K562 (cell line): ENCODE data around the gene SPAG9. TPM values are rescaled to one million over a fixed set of nuclear protein-coding genes. Genes with fewer than 3 reads are reported as not detected.

Experiments
- ASH1L ChIP-seq: fragments of 450-650 bp; IDR thresholded peaks from 2 replicates; pipeline ENCODE4 v1.6.1; 2018; ENCODE audit warnings: borderline replicate concordance, mild to moderate bottlenecking, low read depth; ENCODE audit not compliant: partially characterized antibody
- ATF7 ChIP-seq: fragments of 450-650 bp; IDR thresholded peaks from 2 replicates; pipeline ENCODE4 v1.7.1; 2014; ENCODE audit warnings: mild to moderate bottlenecking, moderate library complexity
- CHD2 ChIP-seq: IDR thresholded peaks from 2 replicates; pipeline ENCODE4 v1.6.1; 2011; ENCODE audit warnings: low read depth, low read length
- ELF2 ChIP-seq: fragments of 250-450 bp; sonication (Bioruptor Pico); IDR thresholded peaks from 2 replicates; pipeline ENCODE4 v1.5.0; 2021; ENCODE audit warnings: mild to moderate bottlenecking
- GATAD2B ChIP-seq: fragments of 450-650 bp; IDR thresholded peaks from 2 replicates; pipeline ENCODE4 v1.6.1; 2017; ENCODE audit warnings: mild to moderate bottlenecking, borderline replicate concordance
- MGA ChIP-seq: fragments of 450-650 bp; IDR thresholded peaks from 2 replicates; pipeline ENCODE4 v1.6.1; 2016; ENCODE audit warnings: mild to moderate bottlenecking, moderate library complexity
- MNT ChIP-seq, 2 experiments: fragments of 450-650 bp; conservative IDR thresholded peaks; 2 replicates each; pipeline ENCODE4 v1.6.1; 2017; ENCODE audit warnings: mild to moderate bottlenecking in 2 of 2, moderate library complexity in 2 of 2
- PHB2 ChIP-seq: fragments of 450-650 bp; IDR thresholded peaks from 2 replicates; pipeline ENCODE4 v1.6.1; 2017; ENCODE audit warnings: low read depth
- RHOXF2B ChIP-seq: fragments of 250-450 bp; sonication (Bioruptor Pico); conservative IDR thresholded peaks from 2 replicates; pipeline ENCODE4 v1.5.1; 2021
- SIN3A ChIP-seq, 2 experiments: fragments of 150-350 bp in 1 of 2; IDR thresholded peaks; 2 replicates each; pipeline ENCODE4 v1.6.1; 2011 to 2016; ENCODE audit warnings: borderline replicate concordance in 2 of 2, low read depth in 2 of 2, low read length in 2 of 2, mild to moderate bottlenecking in 2 of 2, moderate library complexity in 2 of 2; ENCODE audit not compliant: control insufficient read depth in 1 of 2
- SMC3 ChIP-seq: conservative IDR thresholded peaks from 2 replicates; pipeline ENCODE4 v1.6.1; 2011; ENCODE audit warnings: low read depth, low read length, improper control_type of control experiment; ENCODE audit not compliant: insufficient read depth
- XRCC3 ChIP-seq: fragments of 450-650 bp; IDR thresholded peaks from 2 replicates; pipeline ENCODE4 v1.6.1; 2017; ENCODE audit warnings: mild to moderate bottlenecking, moderate library complexity
- YBX1 ChIP-seq: fragments of 450-650 bp; IDR thresholded peaks from 2 replicates; pipeline ENCODE4 v1.7.1; 2016; ENCODE audit warnings: mild to moderate bottlenecking
- ZNF184 ChIP-seq: sonication (generic); formaldehyde crosslinking; IDR thresholded peaks from 2 replicates; pipeline ENCODE4 v1.5.0; 2020; ENCODE audit warnings: missing genetic modification reagents
- ZNF707 ChIP-seq: fragments of 250-450 bp; sonication (Bioruptor Pico); conservative IDR thresholded peaks from 2 replicates; pipeline ENCODE4 v1.8.0; 2022; ENCODE audit warnings: inconsistent platforms, mild to moderate bottlenecking, moderate library complexity
- polyA plus RNA-seq, 8 experiments: library from polyadenylated mRNA; depleted of rRNA in 4 of 8; stranded (reverse) in 5 of 8; unstranded in 3 of 8; fragments of >200 nt; fragmentation: Nextera tagmentation in 2 of 8; fragmentation: Illumina TruSeq in 1 of 8; extraction: Ambion mirVana in 2 of 8; extraction: Trizol in 1 of 8; gene quantifications; 2 replicates each; pipeline versions ENCODE4 v1.2.1 to v1.2.3, GENCODE V29; 2011 to 2014; ENCODE audit warnings: inconsistent platforms in 1 of 8, missing spikeins in 1 of 8
- total RNA-seq, 7 experiments: library from RNA; depleted of rRNA in 6 of 7; stranded (reverse); fragments of >200 nt in 6 of 7; fragmentation: Illumina TruSeq in 2 of 7; extraction: Trizol in 2 of 7; gene quantifications; 2 replicates each; pipeline versions ENCODE4 v1.2.1 to v1.2.3, GENCODE V29; 2011 to 2021; ENCODE audit warnings: low replicate concordance in 1 of 7

SPAG9 gene
- total and polyA plus RNA-seq, 9 of the 15 experiments (the other 6 are each of a cell fraction or from before 2014, with no cell fraction given) = 12.2 to 99.2 (median 58.2) TPM

DNA sequence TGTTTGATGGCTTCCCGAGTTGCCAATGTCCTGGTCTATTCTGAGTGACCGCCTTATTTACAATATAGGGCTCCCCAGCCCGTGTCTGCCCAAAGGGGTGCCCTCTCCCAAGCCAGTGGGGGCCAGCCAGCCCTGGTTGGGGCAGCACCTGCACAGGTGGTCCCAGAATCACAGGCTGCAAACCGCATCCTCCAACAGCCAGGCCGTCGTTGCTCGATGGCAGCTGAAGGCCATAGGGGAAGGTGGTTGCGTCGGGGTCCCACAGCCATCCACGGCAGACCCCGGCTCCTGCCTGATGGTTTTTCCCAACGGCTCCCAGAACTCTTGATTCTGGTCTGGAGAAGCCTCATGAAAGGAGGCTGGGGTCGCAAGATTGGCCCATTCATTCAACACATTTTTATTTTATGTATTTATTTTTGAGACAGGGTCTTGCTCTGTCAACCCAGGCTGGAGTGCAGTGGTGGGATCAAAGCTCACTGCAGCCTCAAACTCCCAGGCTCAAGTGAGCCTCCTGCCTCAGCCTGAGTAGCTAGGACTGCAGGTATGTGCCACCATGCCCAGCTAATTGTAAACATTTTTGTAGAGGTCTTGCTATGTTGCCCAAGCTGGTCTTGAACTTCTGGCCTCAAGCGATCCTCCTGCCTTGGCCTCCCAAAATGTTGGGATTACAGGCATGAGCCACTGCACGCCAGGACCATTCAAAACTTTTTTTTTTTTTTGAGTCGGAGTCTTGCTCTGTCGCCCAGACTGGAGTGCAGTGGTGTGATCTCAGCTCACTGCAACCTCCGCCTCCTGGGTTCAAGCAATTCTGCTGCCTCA, 175.6 kb downstream of the SPAG9 start (continued):
- no peak for TF ChIP-seq ASH1L
- no peak for TF ChIP-seq ZNF184 (CRISPR knock-in tag)
- TF ChIP-seq SMC3 = no peak
- TF ChIP-seq MNT (conservative IDR thresholded peaks at IDR 0.05) = 0 out of 4 replicates have a peak, but pooled peaks of 1 of the 2 experiments have one; percentile 2
- no peak for TF ChIP-seq SIN3A (IDR thresholded peaks at IDR 0.05; ENCODE audit: borderline replicate concordance in 2 of 2, control insufficient read depth in 1 of 2, low read depth in 2 of 2, low read length in 2 of 2)
- peak; percentile 53 for TF ChIP-seq MGA
- no peak for TF ChIP-seq ATF7
- no peak for TF ChIP-seq PHB2
- TF ChIP-seq ZNF707 (CRISPR knock-in tag) = no peak
- 0 out of 2 replicates have a peak, but pooled peaks have one; percentile 20 for TF ChIP-seq RHOXF2B (CRISPR knock-in tag)
- no peak for TF ChIP-seq YBX1
- TF ChIP-seq GATAD2B = no peak
- TF ChIP-seq CHD2 = no peak
- no peak for TF ChIP-seq ELF2
- TF ChIP-seq XRCC3 = no peak
